ENCODE data around the gene SPRR1A.
A peak's percentile ranks its signal among the peaks of the same experiment; 100 is the strongest.

The SPRR1A gene

GRCh38 chr1:153025797-153026196 lies 41.9 kb downstream of the SPRR1A start:
- no peak for TF ChIP-seq POLR2A (IDR thresholded peaks at IDR 0.05; ENCODE audit: low read length)
- TF ChIP-seq GATA1 (IDR thresholded peaks at IDR 0.05; ENCODE audit: low read depth, low read length) = no peak
- DNase-seq = no peak

GRCh38 chr1:153028766-153029165 lies 44.9 kb downstream of the SPRR1A start:
- TF ChIP-seq GATA1 (IDR thresholded peaks at IDR 0.05; ENCODE audit: low read depth, low read length) (no peak), POLR2A (IDR thresholded peaks at IDR 0.05; ENCODE audit: low read length) (no peak)
- no peak for DNase-seq

- DNase-seq = no peak
- TF ChIP-seq GATA1 (IDR thresholded peaks at IDR 0.05; ENCODE audit: low read depth, low read length) (no peak), POLR2A (IDR thresholded peaks at IDR 0.05; ENCODE audit: low read length) (no peak)
Measured at GRCh38 chr1:153030895-153031294, 47.0 kb downstream of the SPRR1A start, which contains the start of gene SPRR1B. SPRR1B (plus strand) TSS chr1:153031203; CDS start chr1:153032346, 1,143 bp downstream.

GRCh38 chr1:153032073-153032472 lies 48.2 kb downstream of the SPRR1A start:
- no peak for DNase-seq
- TF ChIP-seq GATA1 (IDR thresholded peaks at IDR 0.05; ENCODE audit: low read depth, low read length) (no peak), POLR2A (IDR thresholded peaks at IDR 0.05; ENCODE audit: low read length) (no peak)

GRCh38 chr1:153032677-153033308 lies 48.9 kb downstream of the SPRR1A start:
- peak; percentile 4 to 11 for DNase-seq
- TF ChIP-seq GATA1 (IDR thresholded peaks at IDR 0.05; ENCODE audit: low read depth, low read length) (no peak), POLR2A (IDR thresholded peaks at IDR 0.05; ENCODE audit: low read length) (no peak)

- no peak for TF ChIP-seq GATA1 (IDR thresholded peaks at IDR 0.05; ENCODE audit: low read depth, low read length)
- no peak for TF ChIP-seq POLR2A (IDR thresholded peaks at IDR 0.05; ENCODE audit: low read length)
- no peak for DNase-seq
Measured at GRCh38 chr1:153035211-153035610, 51.3 kb downstream of the SPRR1A start.

Measured in erythroblast (primary cell).